ENCODE measurements around the gene PISD.
A peak's percentile ranks its signal among the peaks of the same experiment; 100 is the strongest.
"Not testable (repeated sequence)": the region's sequence is repeated elsewhere in the genome, so short reads cannot be mapped to it uniquely, and the experiment has no call there.

PISD gene

GRCh38 chr22:31661851-31662667 is at the start of gene PISD:
TSS of gene PISD (minus strand) at chr22:31662215. CDS start at chr22:31662208, 7 bp downstream.
- Histone ChIP-seq H3K4me3 (ENCODE audit: low read length in 2 of 2) (peak within 1 kb of the TSS; percentile 98 to 100), H3K27me3 (ENCODE audit: control insufficient read depth in 1 of 2, insufficient read depth in 2 of 2, low read length in 2 of 2) (no peaks in the 10 kb centered on the region), H3K4me1 (ENCODE audit: control insufficient read depth, insufficient read depth, low read length) (peaks cover 15% of the 10 kb centered on the region), H3K27ac (ENCODE audit: low read length) (peak within 1 kb of the TSS; percentile 49), H3K36me3 (ENCODE audit: control insufficient read depth in 2 of 2, insufficient read depth in 2 of 2, low read length in 2 of 2) (no peaks in the 10 kb centered on the region), H3K9ac (ENCODE audit: low read length in 2 of 2) (peak within 1 kb of the TSS; percentile 87 to 94), H3K9me3 (ENCODE audit: control insufficient read depth in 2 of 2, low read length in 2 of 2) (no peaks in the 10 kb centered on the region)

GRCh38 chr22:31711226-31711625 is 49.2 kb upstream of the PISD start:
- H3K27ac ChIP-seq (ENCODE audit: low read length); H3K9me3 ChIP-seq (ENCODE audit: control insufficient read depth in 2 of 2, low read length in 2 of 2); H3K4me1 ChIP-seq (ENCODE audit: control insufficient read depth, insufficient read depth, low read length); H3K9ac ChIP-seq (ENCODE audit: low read length in 2 of 2); H3K27me3 ChIP-seq (ENCODE audit: control insufficient read depth in 1 of 2, insufficient read depth in 2 of 2, low read length in 2 of 2); H3K4me3 ChIP-seq (ENCODE audit: low read length in 2 of 2): not testable (repeated sequence)
- peaks cover 30 to 37% of the 10 kb centered on the region in 2 donors for H3K36me3 ChIP-seq (ENCODE audit: control insufficient read depth in 2 of 2, insufficient read depth in 2 of 2, low read length in 2 of 2)

GRCh38 chr22:31707519-31707918 is 45.5 kb upstream of the PISD start:
- Histone ChIP-seq H3K27me3 (ENCODE audit: control insufficient read depth in 1 of 2, insufficient read depth in 2 of 2, low read length in 2 of 2) (no peaks in the 10 kb centered on the region), H3K4me3 (ENCODE audit: low read length in 2 of 2) (no peak overlapping the region), H3K4me1 (ENCODE audit: control insufficient read depth, insufficient read depth, low read length) (no peaks in the 10 kb centered on the region), H3K9ac (ENCODE audit: low read length in 2 of 2) (no peak overlapping the region), H3K9me3 (ENCODE audit: control insufficient read depth in 2 of 2, low read length in 2 of 2) (no peaks in the 10 kb centered on the region), H3K36me3 (ENCODE audit: control insufficient read depth in 2 of 2, insufficient read depth in 2 of 2, low read length in 2 of 2) (peaks cover 15 to 22% of the 10 kb centered on the region in 2 donors), H3K27ac (ENCODE audit: low read length) (no peak overlapping the region)

- no peak overlapping the region for H3K27ac ChIP-seq (ENCODE audit: low read length)
Measured at GRCh38 chr22:31695423-31695822, 33.4 kb upstream of the PISD start.

GRCh38 chr22:31694046-31694445 is 32.0 kb upstream of the PISD start:
- peaks cover 24 to 25% of the 10 kb centered on the region in 2 donors for H3K36me3 ChIP-seq (ENCODE audit: control insufficient read depth in 2 of 2, insufficient read depth in 2 of 2, low read length in 2 of 2)
- not testable (repeated sequence) for H3K9me3 ChIP-seq (ENCODE audit: control insufficient read depth in 2 of 2, low read length in 2 of 2); H3K4me1 ChIP-seq (ENCODE audit: control insufficient read depth, insufficient read depth, low read length); H3K27me3 ChIP-seq (ENCODE audit: control insufficient read depth in 1 of 2, insufficient read depth in 2 of 2, low read length in 2 of 2); H3K4me3 ChIP-seq (ENCODE audit: low read length in 2 of 2); H3K9ac ChIP-seq (ENCODE audit: low read length in 2 of 2); H3K27ac ChIP-seq (ENCODE audit: low read length)

More at GRCh38 chr22:31695423-31695822, 33.4 kb upstream of the PISD start:
- Histone ChIP-seq H3K4me1 (ENCODE audit: control insufficient read depth, insufficient read depth, low read length) (no peaks in the 10 kb centered on the region), H3K9me3 (ENCODE audit: control insufficient read depth in 2 of 2, low read length in 2 of 2) (no peaks in the 10 kb centered on the region), H3K9ac (ENCODE audit: low read length in 2 of 2) (no peak overlapping the region), H3K4me3 (ENCODE audit: low read length in 2 of 2) (no peak overlapping the region), H3K36me3 (ENCODE audit: control insufficient read depth in 2 of 2, insufficient read depth in 2 of 2, low read length in 2 of 2) (peaks cover 24 to 25% of the 10 kb centered on the region in 2 donors), H3K27me3 (ENCODE audit: control insufficient read depth in 1 of 2, insufficient read depth in 2 of 2, low read length in 2 of 2) (no peaks in the 10 kb centered on the region)

- no peaks in the 10 kb centered on the region for H3K27me3 ChIP-seq (ENCODE audit: control insufficient read depth in 1 of 2, insufficient read depth in 2 of 2, low read length in 2 of 2)
- H3K9ac ChIP-seq (ENCODE audit: low read length in 2 of 2): no peak overlapping the region
- H3K9me3 ChIP-seq (ENCODE audit: control insufficient read depth in 2 of 2, low read length in 2 of 2): no peaks in the 10 kb centered on the region
- no peaks in the 10 kb centered on the region for H3K4me1 ChIP-seq (ENCODE audit: control insufficient read depth, insufficient read depth, low read length)
- H3K27ac ChIP-seq (ENCODE audit: low read length): no peak overlapping the region
- H3K4me3 ChIP-seq (ENCODE audit: low read length in 2 of 2): no peak overlapping the region
- H3K36me3 ChIP-seq (ENCODE audit: control insufficient read depth in 2 of 2, insufficient read depth in 2 of 2, low read length in 2 of 2): peaks cover 21 to 25% of the 10 kb centered on the region in 2 donors
Measured at GRCh38 chr22:31692186-31692886, 30.3 kb upstream of the PISD start.

GRCh38 chr22:31691408-31691807 is 29.4 kb upstream of the PISD start:
- no peak overlapping the region for H3K9ac ChIP-seq (ENCODE audit: low read length in 2 of 2)
- H3K27me3 ChIP-seq (ENCODE audit: control insufficient read depth in 1 of 2, insufficient read depth in 2 of 2, low read length in 2 of 2): no peaks in the 10 kb centered on the region
- no peak overlapping the region for H3K4me3 ChIP-seq (ENCODE audit: low read length in 2 of 2)
- H3K36me3 ChIP-seq (ENCODE audit: control insufficient read depth in 2 of 2, insufficient read depth in 2 of 2, low read length in 2 of 2): peaks cover 16 to 25% of the 10 kb centered on the region in 2 donors
- no peaks in the 10 kb centered on the region for H3K4me1 ChIP-seq (ENCODE audit: control insufficient read depth, insufficient read depth, low read length)
- H3K9me3 ChIP-seq (ENCODE audit: control insufficient read depth in 2 of 2, low read length in 2 of 2): no peaks in the 10 kb centered on the region
- no peak overlapping the region for H3K27ac ChIP-seq (ENCODE audit: low read length)

GRCh38 chr22:31683181-31684105 is 21.4 kb upstream of the PISD start:
- Histone ChIP-seq H3K4me1 (ENCODE audit: control insufficient read depth, insufficient read depth, low read length) (peaks cover 33% of the 10 kb centered on the region), H3K36me3 (ENCODE audit: control insufficient read depth in 2 of 2, insufficient read depth in 2 of 2, low read length in 2 of 2) (peaks cover 10 to 13% of the 10 kb centered on the region in 2 donors), H3K9me3 (ENCODE audit: control insufficient read depth in 2 of 2, low read length in 2 of 2) (no peaks in the 10 kb centered on the region), H3K4me3 (ENCODE audit: low read length in 2 of 2) (no peak overlapping the region), H3K27ac (ENCODE audit: low read length) (peak overlapping the region; percentile 49), H3K27me3 (ENCODE audit: control insufficient read depth in 1 of 2, insufficient read depth in 2 of 2, low read length in 2 of 2) (no peaks in the 10 kb centered on the region), H3K9ac (ENCODE audit: low read length in 2 of 2) (no peak overlapping the region)

- no peaks in the 10 kb centered on the region for H3K27me3 ChIP-seq (ENCODE audit: control insufficient read depth in 1 of 2, insufficient read depth in 2 of 2, low read length in 2 of 2)
- H3K36me3 ChIP-seq (ENCODE audit: control insufficient read depth in 2 of 2, insufficient read depth in 2 of 2, low read length in 2 of 2): peaks cover 10 to 13% of the 10 kb centered on the region in 2 donors
- H3K9me3 ChIP-seq (ENCODE audit: control insufficient read depth in 2 of 2, low read length in 2 of 2): no peaks in the 10 kb centered on the region
Measured at GRCh38 chr22:31682751-31683150, 20.7 kb upstream of the PISD start.

More at GRCh38 chr22:31682751-31683150, 20.7 kb upstream of the PISD start:
- no peak overlapping the region for H3K4me3 ChIP-seq (ENCODE audit: low read length in 2 of 2)
- H3K9ac ChIP-seq (ENCODE audit: low read length in 2 of 2): no peak overlapping the region
- peak overlapping the region; percentile 49 for H3K27ac ChIP-seq (ENCODE audit: low read length)
- H3K4me1 ChIP-seq (ENCODE audit: control insufficient read depth, insufficient read depth, low read length): peaks cover 33% of the 10 kb centered on the region
